Stomach smooth muscle (tissue), 2 donors: ENCODE data around the gene RNF25.

ENCODE experiments used
- H3K27ac ChIP-seq: one replicate; pipeline ENCODE4 v1.7.0; 2013; ENCODE audit warnings: mild to moderate bottlenecking, low read length, inconsistent platforms
- H3K27me3 ChIP-seq, 2 donors: one replicate each; pipeline ENCODE4 v1.7.0; 2013; ENCODE audit warnings: low read length in 2 of 2; ENCODE audit not compliant: insufficient read depth in 2 of 2, control insufficient read depth in 1 of 2
- H3K36me3 ChIP-seq, 2 donors: one replicate each; pipeline ENCODE4 v1.7.0; 2013; ENCODE audit warnings: low read length in 2 of 2; ENCODE audit not compliant: control insufficient read depth in 2 of 2, insufficient read depth in 2 of 2
- H3K4me1 ChIP-seq: one replicate; pipeline ENCODE4 v1.7.0; 2013; ENCODE audit warnings: low read length; ENCODE audit not compliant: control insufficient read depth, insufficient read depth
- H3K4me3 ChIP-seq, 2 donors: one replicate each; pipeline ENCODE4 v1.7.0; 2013; ENCODE audit warnings: low read length in 2 of 2
- H3K9ac ChIP-seq, 2 donors: one replicate each; pipeline ENCODE4 v1.7.0; 2013; ENCODE audit warnings: low read length in 2 of 2, mild to moderate bottlenecking in 1 of 2
- H3K9me3 ChIP-seq, 2 donors: one replicate each; pipeline ENCODE4 v1.7.0; 2013; ENCODE audit warnings: low read length in 2 of 2; ENCODE audit not compliant: control insufficient read depth in 2 of 2
- donor health status: healthy.
- donor health status: Pancreatic carcinoma.

RNF25 gene

GRCh38 chr2:218623366-218623705 is 48.5 kb downstream of the RNF25 start:
- Histone ChIP-seq H3K4me3 (no peak overlapping the region), H3K9ac (no peak overlapping the region), H3K27ac (no peak overlapping the region), H3K27me3 (no peaks in the 10 kb centered on the region), H3K9me3 (no peaks in the 10 kb centered on the region), H3K4me1 (peaks cover 3% of the 10 kb centered on the region), H3K36me3 (peaks cover 19 to 38% of the 10 kb centered on the region in 2 donors)

DNA sequence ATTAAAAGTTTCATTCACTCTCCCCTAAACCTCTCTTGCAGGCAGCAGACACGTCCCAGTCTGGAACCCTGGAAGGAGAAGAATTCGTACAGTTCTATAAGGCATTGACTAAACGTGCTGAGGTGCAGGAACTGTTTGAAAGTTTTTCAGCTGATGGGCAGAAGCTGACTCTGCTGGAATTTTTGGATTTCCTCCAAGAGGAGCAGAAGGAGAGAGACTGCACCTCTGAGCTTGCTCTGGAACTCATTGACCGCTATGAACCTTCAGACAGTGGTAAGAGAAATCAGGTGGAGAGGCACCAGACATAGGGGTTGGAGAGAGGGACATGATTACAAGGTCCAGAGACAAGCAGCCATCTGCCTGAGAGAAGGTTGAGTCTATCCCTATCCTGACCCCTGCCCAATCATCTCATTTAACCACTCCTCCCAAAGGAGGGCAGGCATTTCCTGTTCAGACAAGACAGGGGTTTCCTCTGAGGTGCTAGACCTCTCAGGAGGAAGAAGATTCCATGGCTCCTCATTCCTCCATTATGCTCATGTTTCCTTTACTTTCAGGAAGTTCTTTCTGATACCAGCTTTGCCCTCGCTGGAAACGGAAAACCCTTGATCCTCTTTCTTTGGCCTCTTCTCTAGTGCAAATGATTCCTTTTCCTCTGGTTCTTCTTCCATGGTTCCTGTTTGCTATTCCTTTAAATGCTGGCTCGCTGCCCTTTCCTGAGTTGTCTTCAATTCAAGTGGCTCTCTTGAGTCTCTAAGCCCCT is 49.0 kb downstream of the RNF25 start:
- no peak overlapping the region for H3K4me3 ChIP-seq
- H3K9ac ChIP-seq, result no peak overlapping the region
- no peak overlapping the region for H3K27ac ChIP-seq
- no peaks in the 10 kb centered on the region for H3K9me3 ChIP-seq
- H3K27me3 ChIP-seq, result no peaks in the 10 kb centered on the region
- H3K36me3 ChIP-seq, result peaks cover 21 to 39% of the 10 kb centered on the region in 2 donors
- peaks cover 3% of the 10 kb centered on the region for H3K4me1 ChIP-seq

- Histone ChIP-seq H3K36me3 (peaks cover 21 to 33% of the 10 kb centered on the region in 2 donors), H3K9ac (no peak overlapping the region), H3K4me3 (no peak overlapping the region), H3K27me3 (no peaks in the 10 kb centered on the region), H3K9me3 (no peaks in the 10 kb centered on the region), H3K27ac (no peak overlapping the region), H3K4me1 (peaks cover 8% of the 10 kb centered on the region)
These were observed 50.8 kb downstream of the RNF25 start for GRCh38 chr2:218621007-218621406.

- Histone ChIP-seq H3K4me1 (peaks cover 14% of the 10 kb centered on the region), H3K9me3 (no peaks in the 10 kb centered on the region), H3K27me3 (no peaks in the 10 kb centered on the region), H3K36me3 (peaks cover 19 to 28% of the 10 kb centered on the region in 2 donors), H3K9ac (no peak overlapping the region), H3K4me3 (no peak overlapping the region), H3K27ac (no peak overlapping the region)
These were observed 53.5 kb downstream of the RNF25 start for GRCh38 chr2:218618102-218618860.

DNA sequence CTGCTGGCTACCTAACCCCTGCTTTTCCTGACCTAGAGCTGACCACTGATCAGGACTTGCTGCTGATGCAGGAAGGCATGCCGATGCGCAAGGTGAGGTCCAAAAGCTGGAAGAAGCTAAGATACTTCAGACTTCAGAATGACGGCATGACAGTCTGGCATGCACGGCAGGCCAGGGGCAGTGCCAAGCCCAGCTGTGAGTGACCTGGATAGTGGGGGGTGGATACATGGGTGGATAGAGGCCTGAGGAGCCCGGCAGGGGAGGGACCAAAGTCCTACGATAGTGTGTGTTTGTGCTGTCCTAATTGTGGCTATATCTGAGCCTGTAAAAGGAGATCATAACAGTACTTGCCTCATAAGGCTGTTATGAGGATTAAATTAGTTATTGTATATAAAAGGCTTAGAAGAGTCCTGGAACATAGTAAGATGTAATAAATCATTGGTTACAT is 55.9 kb downstream of the RNF25 start:
- Histone ChIP-seq H3K27ac (peak overlapping the region; percentile 84), H3K36me3 (peaks cover 10 to 16% of the 10 kb centered on the region in 2 donors), H3K9ac (peak overlapping the region; percentile 1 to 55), H3K4me3 (peak overlapping the region in 1 of 2 donors; percentile 35), H3K27me3 (no peaks in the 10 kb centered on the region), H3K4me1 (peaks cover 14% of the 10 kb centered on the region), H3K9me3 (no peaks in the 10 kb centered on the region)
